HepG2 (cell line): ENCODE results near the gene BTD. TPM values are rescaled to one million over a fixed set of nuclear protein-coding genes. Genes with fewer than 3 reads are reported as not detected.

ENCODE experiments used
- ATAC-seq: fragments of 200-7000 bp; cut with Tn5 transposase; 3 replicates; pipeline ENCODE4 v1.9.1; 2020; ENCODE audit warnings: mild to moderate bottlenecking, moderate library complexity
- BruUV-seq: library from RNA; stranded (reverse); fragments of 400-500 nt; replicated peaks from 2 replicates; lab custom pipeline; 2021; lab: Mats Ljungman, UMichigan
- CTCF ChIA-PET: fragments of 300-600 bp; formaldehyde crosslinking; extraction: SDS; loops from one replicate; lab custom pipeline; 2021; ENCODE audit warnings: low total read pairs, inconsistent platforms, low intra/inter-chr PET ratio; lab: Yijun Ruan, JAX
- POLR2A ChIA-PET: fragments of 350-600 bp; sonication (Branson Sonifier 250); formaldehyde crosslinking; loops from one replicate; lab custom pipeline; 2020; ENCODE audit warnings: antibody characterized with exemption, inconsistent platforms; lab: Yijun Ruan, JAX
- DNase-seq: peaks from one replicate; pipeline ENCODE4 v3.0.0-alpha.2; 2015; ENCODE audit warnings: low spot score
- FAIRE-seq: peaks from 3 replicates; lab custom pipeline; 2011; peaks lifted over from hg19 to GRCh38; lab: Jason Lieb, UNC
- H2AFZ ChIP-seq: one replicate; pipeline ENCODE4 v1.6.1; 2011; ENCODE audit warnings: low read length, inconsistent platforms
- H3K27ac ChIP-seq: fragments of 300-600 bp; 3 replicates; pipeline ENCODE4 v1.8.0; 2011; ENCODE audit warnings: mixed run types, mild to moderate bottlenecking, mixed read lengths, low read length, inconsistent platforms; ENCODE audit not compliant: insufficient read depth; ENCODE audit errors: extremely low read length
- H3K27me3 ChIP-seq, 2 experiments: fragments of 200-600 bp in 1 of 2; 2 replicates in 1 of 2; 3 replicates in 1 of 2; pipeline versions ENCODE4 v1.6.0 to v1.8.0; 2011; ENCODE audit warnings: low read length in 2 of 2, mild to moderate bottlenecking in 2 of 2, moderate library complexity in 2 of 2, inconsistent platforms in 1 of 2; ENCODE audit not compliant: insufficient read depth in 2 of 2, control insufficient read depth in 1 of 2
- H3K36me3 ChIP-seq, 2 experiments: fragments of 200-600 bp in 1 of 2; replicated peaks in 1 of 2; 2 replicates in 1 of 2; 3 replicates in 1 of 2; pipeline versions ENCODE4 v1.5.1 to v1.8.0; 2011; ENCODE audit warnings: low read length in 2 of 2, inconsistent platforms in 1 of 2; ENCODE audit not compliant: insufficient read depth in 2 of 2, control insufficient read depth in 1 of 2
- H3K4me1 ChIP-seq: 2 replicates; pipeline ENCODE4 v1.5.1; 2012; ENCODE audit warnings: low read length, inconsistent platforms; ENCODE audit not compliant: insufficient read depth
- H3K4me2 ChIP-seq: 2 replicates; pipeline ENCODE4 v1.6.0; 2011; ENCODE audit warnings: low read depth, low read length, inconsistent platforms
- H3K4me3 ChIP-seq, 3 experiments: fragments of 200-600 bp in 1 of 3; sonication (generic), shearing (Covaris generic) in 1 of 3; replicated peaks in 1 of 3; 2 replicates each; pipeline ENCODE4 v1.5.1; 2011 to 2016; ENCODE audit warnings: low read length in 3 of 3, inconsistent platforms in 2 of 3, low read depth in 2 of 3, mild to moderate bottlenecking in 2 of 3, control low read depth in 1 of 3, mixed read lengths in 1 of 3; ENCODE audit not compliant: insufficient read depth in 1 of 3
- H3K79me2 ChIP-seq: one replicate; pipeline ENCODE4 v1.6.1; 2011; ENCODE audit warnings: low read length, inconsistent platforms; ENCODE audit not compliant: insufficient read depth
- H3K9ac ChIP-seq: 2 replicates; pipeline ENCODE4 v1.6.0; 2011; ENCODE audit warnings: mild to moderate bottlenecking, low read depth, low read length, inconsistent platforms; ENCODE audit not compliant: insufficient read depth
- H3K9me3 ChIP-seq: 2 replicates; pipeline ENCODE4 v1.5.1; 2012; ENCODE audit warnings: mild to moderate bottlenecking, low read length
- H4K20me1 ChIP-seq: 2 replicates; pipeline ENCODE4 v1.6.0; 2011; ENCODE audit warnings: inconsistent platforms, mild to moderate bottlenecking, low read length, moderate library complexity; ENCODE audit not compliant: insufficient read depth
- ARID3A ChIP-seq: IDR thresholded peaks from 2 replicates; pipeline ENCODE4 v1.6.1; 2012; ENCODE audit warnings: low read depth, low read length, improper control_type of control experiment
- ELF1 ChIP-seq: sonication (generic); formaldehyde crosslinking; IDR thresholded peaks from 2 replicates; pipeline ENCODE4 v1.4.0; 2020; ENCODE audit warnings: missing genetic modification reagents
- FOXP1 ChIP-seq, 2 experiments: fragments of 450-650 bp in 1 of 2; IDR thresholded peaks; 2 replicates each; pipeline ENCODE4 v1.6.1; 2017 to 2018; ENCODE audit warnings: antibody characterized with exemption in 1 of 2
- HNRNPH1 ChIP-seq: fragments of 200-400 bp; formaldehyde crosslinking; optimal IDR thresholded peaks from 2 replicates; pipeline ENCODE3; 2017; ENCODE audit warnings: mild to moderate bottlenecking, low read depth, low read length
- HOXA3 ChIP-seq: sonication (generic); formaldehyde crosslinking; IDR thresholded peaks from 2 replicates; pipeline ENCODE4 v1.5.0; 2020; ENCODE audit warnings: missing genetic modification reagents
- KLF12 ChIP-seq: sonication (generic); formaldehyde crosslinking; IDR thresholded peaks from 2 replicates; pipeline ENCODE4 v1.4.0; 2020; ENCODE audit warnings: missing genetic modification reagents, borderline replicate concordance
- MAFF ChIP-seq: IDR thresholded peaks from 2 replicates; pipeline ENCODE4 v1.6.1; 2011; ENCODE audit warnings: low read depth, low read length, improper control_type of control experiment
- NR2F6 ChIP-seq, 2 experiments: IDR thresholded peaks; 2 replicates each; pipeline ENCODE4 v1.6.1; 2016; ENCODE audit warnings: antibody characterized with exemption in 1 of 2, mild to moderate bottlenecking in 1 of 2
- SIN3B ChIP-seq: fragments of 150-350 bp; IDR thresholded peaks from 2 replicates; pipeline ENCODE4 v1.6.1; 2014; ENCODE audit warnings: low read length
- SMC3 ChIP-seq: IDR thresholded peaks from 2 replicates; pipeline ENCODE4 v1.6.1; 2011; ENCODE audit warnings: low read length, improper control_type of control experiment
- SOX13 ChIP-seq, 3 experiments: fragments of 450-650 bp in 1 of 3; sonication (generic) in 1 of 3; formaldehyde crosslinking in 1 of 3; IDR thresholded peaks in 2 of 3; conservative IDR thresholded peaks in 1 of 3; 2 replicates each; pipeline versions ENCODE4 v1.5.0 to v1.6.1; 2016 to 2020; ENCODE audit warnings: antibody characterized with exemption in 1 of 3, mild to moderate bottlenecking in 1 of 3, missing compliant biosample characterization in 1 of 3, missing genetic modification reagents in 1 of 3, moderate library complexity in 1 of 3
- SRSF1 ChIP-seq: fragments of 200-400 bp; formaldehyde crosslinking; optimal IDR thresholded peaks from 2 replicates; pipeline ENCODE3; 2017; ENCODE audit warnings: mild to moderate bottlenecking, low read depth, low read length, moderate library complexity
- ZC3H13 ChIP-seq: sonication (generic); formaldehyde crosslinking; IDR thresholded peaks from 2 replicates; pipeline ENCODE4 v1.8.1; 2023; ENCODE audit warnings: mild to moderate bottlenecking, missing genetic modification reagents, moderate library complexity
- ZFP41 ChIP-seq: sonication (generic); formaldehyde crosslinking; IDR thresholded peaks from 2 replicates; pipeline ENCODE4 v1.4.0; 2020; ENCODE audit warnings: mild to moderate bottlenecking, missing genetic modification reagents, borderline replicate concordance
- ZMYM3 ChIP-seq: sonication (generic); formaldehyde crosslinking; IDR thresholded peaks from 2 replicates; pipeline ENCODE4 v1.5.1; 2020; ENCODE audit warnings: mild to moderate bottlenecking, missing genetic modification reagents
- ZNF772 ChIP-seq: sonication (generic); formaldehyde crosslinking; IDR thresholded peaks from 2 replicates; pipeline ENCODE4 v1.5.0; 2020; ENCODE audit warnings: mild to moderate bottlenecking, missing genetic modification reagents
- ZNF83 ChIP-seq: sonication (generic); formaldehyde crosslinking; IDR thresholded peaks from 2 replicates; pipeline ENCODE4 v1.4.0; 2020; ENCODE audit warnings: missing genetic modification reagents, mild to moderate bottlenecking, borderline replicate concordance
- WGBS: methylation state at CpG from one replicate; pipeline ENCODE4 v1.1.6; 2017; ENCODE audit warnings: low lambda C conversion rate; 5-methylcytosine and 5-hydroxymethylcytosine counted together
- in situ Hi-C: cut with HindIII; loops from 2 replicates; pipeline ENCODE4 v1.10.0; 2017; ENCODE audit warnings: low pct_unique_long_range_greater_than_20kb; ENCODE audit not compliant: extremely low pct_ligation_motif_present
- intact Hi-C: fragments of 100-400 bp; cut with micrococcal nuclease; formaldehyde crosslinking; loops from one replicate; pipeline ENCODE4 v1.10.0; 2022; ENCODE audit not compliant: unreplicated experiment
- polyA plus RNA-seq, 8 experiments: library from polyadenylated mRNA; depleted of rRNA in 3 of 8; stranded (reverse) in 7 of 8; unstranded in 1 of 8; fragments of >200 nt; fragmentation: Illumina TruSeq in 4 of 8; extraction: Trizol in 4 of 8; gene quantifications; 2 replicates each; pipeline versions ENCODE4 v1.2.1 to v1.2.3, GENCODE V29; 2011 to 2016; ENCODE audit warnings: low read depth in 4 of 8, missing spikeins in 1 of 8, mixed read lengths in 1 of 8; ENCODE audit not compliant: insufficient read depth in 1 of 8
- total RNA-seq, 5 experiments: library from RNA; depleted of rRNA; stranded (reverse); fragments of >200 nt; fragmentation: Illumina TruSeq; extraction: Trizol; gene quantifications; 2 replicates each; pipeline ENCODE4 v1.2.3, GENCODE V29; 2016; ENCODE audit warnings: low read depth in 1 of 5

The BTD gene
- total and polyA plus RNA-seq, 2 of the 13 experiments (the other 11 are each of a cell fraction or from before 2014, with no cell fraction given) = 15.7 to 35.5 TPM

GRCh38 chr3:15557511-15557946 is 44.0 kb upstream of the BTD start (continued):
- peak; percentile 51; the same call in 1 of the 2 replicates for TF ChIP-seq ARID3A
- TF ChIP-seq SMC3 = peak; percentile 33
- TF ChIP-seq MAFF = peak; percentile 61
- TF ChIP-seq SRSF1 = no peak
- no peak for TF ChIP-seq SIN3B
- TF ChIP-seq KLF12 (CRISPR knock-in tag) = no peak
- no peak for TF ChIP-seq HOXA3
- TF ChIP-seq SOX13 (IDR thresholded peaks at IDR 0.05) = no peak
- no peak for TF ChIP-seq SOX13 (CRISPR knock-in tag; conservative IDR thresholded peaks at IDR 0.05 in 1 of 2, IDR thresholded peaks at IDR 0.05 in 1 of 2)
- TF ChIP-seq, all 625 proteins: peak for 7

- WGBS = 91% methylated on average over 9 of the region's 9 CpGs
- peaks cover 24% of the 10 kb centered on the region for H3K4me1 ChIP-seq
- TF ChIP-seq NR2F6 (IDR thresholded peaks at IDR 0.05) (no peak), NR2F6 (CRISPR knock-in tag; IDR thresholded peaks at IDR 0.05) (no peak), HNRNPH1 (no peak), ZMYM3 (CRISPR knock-in tag) (no peak), ZNF772 (no peak), ZC3H13 (CRISPR knock-in tag) (no peak), ZNF83 (CRISPR knock-in tag) (no peak), FOXP1 (IDR thresholded peaks at IDR 0.05) (no peak), FOXP1 (CRISPR knock-in tag; IDR thresholded peaks at IDR 0.05) (no peak), ELF1 (CRISPR knock-in tag) (no peak), ZFP41 (CRISPR knock-in tag) (no peak)
- H3K4me3 ChIP-seq = no peak overlapping the region
- no peaks in the 10 kb centered on the region for H3K27me3 ChIP-seq
- no peak for ATAC-seq
- no peak for FAIRE-seq
- H3K4me2 ChIP-seq = no peak overlapping the region
- in situ Hi-C loops = loop anchor here (5.0 kb wide), 1 partner anchor 131 kb away; the partner anchor contains the start of genes EAF1 and METTL6
- POLR2A ChIA-PET = no interaction called here
- no peak overlapping the region for H2AFZ ChIP-seq
- CTCF ChIA-PET = no interaction called here
- no peak overlapping the region for H3K27ac ChIP-seq
- no TSS peak for BruUV-seq
- no peak overlapping the region for H3K9ac ChIP-seq
- no peaks in the 10 kb centered on the region for H4K20me1 ChIP-seq
- H3K36me3 ChIP-seq = peaks cover 5 to 21% of the 10 kb centered on the region in 2 experiments; a peak in 2 of 5 replicates
- H3K9me3 ChIP-seq = no peaks in the 10 kb centered on the region
- H3K79me2 ChIP-seq = no peaks in the 10 kb centered on the region
- intact Hi-C loops = loop anchor here (10.0 kb wide), 1 partner anchor 354 kb away; the partner anchor contains the start of gene CAPN7
- no peak for DNase-seq
Measured at GRCh38 chr3:15558581-15558980, 43.0 kb upstream of the BTD start.
